ENCODE data around the gene CRIP2. TPM values are rescaled to one million over a fixed set of nuclear protein-coding genes. Genes with fewer than 3 reads are reported as not detected.
A peak's percentile ranks its signal among the peaks of the same experiment; 100 is the strongest.

Gene CRIP2
- total RNA-seq, 1 experiment from 2014 or later: 1.5 TPM

DNA sequence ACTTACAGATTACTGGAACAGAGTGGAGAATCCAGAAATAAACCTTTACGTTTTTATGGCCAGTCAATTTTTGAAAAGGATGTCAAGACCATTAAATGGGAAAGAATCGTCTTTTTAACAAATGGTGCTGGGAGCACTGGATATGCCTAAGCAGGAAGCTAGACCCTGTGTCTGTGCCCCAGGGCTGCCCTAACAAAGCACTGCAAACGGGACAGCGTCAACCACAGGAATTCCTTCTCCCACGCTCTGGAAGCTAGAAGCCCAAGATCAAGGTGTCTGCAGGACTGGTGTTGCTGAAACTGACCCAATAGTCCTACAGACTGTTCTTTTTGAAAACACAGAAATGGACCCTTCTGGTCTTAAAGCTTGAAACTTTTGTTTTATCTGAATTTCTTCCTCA lies 42.5 kb downstream of the CRIP2 start:
- H3K27me3 Mint-ChIP-seq (ENCODE audit: insufficient read depth, unreplicated experiment): peaks cover 12% of the 10 kb centered on the region
- Histone ChIP-seq H3K27me3 (replicated peaks; ENCODE audit: control insufficient read depth, insufficient read depth, low read length) (no peaks in the 10 kb centered on the region), H3K4me1 (no peaks in the 10 kb centered on the region), H3K36me3 (ENCODE audit: control insufficient read depth, insufficient read depth, low read length) (no peaks in the 10 kb centered on the region), H3K4me3 (ENCODE audit: low read depth, low read length) (no peak overlapping the region), H3K9me3 (no peaks in the 10 kb centered on the region)
- no peak overlapping the region for H3K27ac Mint-ChIP-seq (ENCODE audit: unreplicated experiment)
- no TSS peak for BruUV-seq (replicated peaks)
- H3K36me3 Mint-ChIP-seq (ENCODE audit: insufficient read depth, unreplicated experiment): no peaks in the 10 kb centered on the region
- no peak overlapping the region for H3K4me3 Mint-ChIP-seq (ENCODE audit: unreplicated experiment)
- H3K9me3 Mint-ChIP-seq (ENCODE audit: unreplicated experiment): peaks cover 6% of the 10 kb centered on the region
- CTCF ChIA-PET: no interaction called here
- H3K4me1 Mint-ChIP-seq (ENCODE audit: low read depth, unreplicated experiment): no peaks in the 10 kb centered on the region
- TF ChIP-seq, protein P1, sequence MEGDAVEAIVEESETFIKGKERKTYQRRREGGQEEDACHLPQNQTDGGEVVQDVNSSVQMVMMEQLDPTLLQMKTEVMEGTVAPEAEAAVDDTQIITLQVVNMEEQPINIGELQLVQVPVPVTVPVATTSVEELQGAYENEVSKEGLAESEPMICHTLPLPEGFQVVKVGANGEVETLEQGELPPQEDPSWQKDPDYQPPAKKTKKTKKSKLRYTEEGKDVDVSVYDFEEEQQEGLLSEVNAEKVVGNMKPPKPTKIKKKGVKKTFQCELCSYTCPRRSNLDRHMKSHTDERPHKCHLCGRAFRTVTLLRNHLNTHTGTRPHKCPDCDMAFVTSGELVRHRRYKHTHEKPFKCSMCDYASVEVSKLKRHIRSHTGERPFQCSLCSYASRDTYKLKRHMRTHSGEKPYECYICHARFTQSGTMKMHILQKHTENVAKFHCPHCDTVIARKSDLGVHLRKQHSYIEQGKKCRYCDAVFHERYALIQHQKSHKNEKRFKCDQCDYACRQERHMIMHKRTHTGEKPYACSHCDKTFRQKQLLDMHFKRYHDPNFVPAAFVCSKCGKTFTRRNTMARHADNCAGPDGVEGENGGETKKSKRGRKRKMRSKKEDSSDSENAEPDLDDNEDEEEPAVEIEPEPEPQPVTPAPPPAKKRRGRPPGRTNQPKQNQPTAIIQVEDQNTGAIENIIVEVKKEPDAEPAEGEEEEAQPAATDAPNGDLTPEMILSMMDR (IDR thresholded peaks at IDR 0.05; ENCODE audit: insufficient read depth in 1 of 2, low read depth in 1 of 2, low read length in 1 of 2, severe bottlenecking in 1 of 2, unreplicated experiment in 1 of 2): no peak
- no peak for DNase-seq
- POLR2A ChIA-PET: no interaction called here
- intact Hi-C loops (cut with micrococcal nuclease; ENCODE audit: unreplicated experiment): no loop called here

DNA sequence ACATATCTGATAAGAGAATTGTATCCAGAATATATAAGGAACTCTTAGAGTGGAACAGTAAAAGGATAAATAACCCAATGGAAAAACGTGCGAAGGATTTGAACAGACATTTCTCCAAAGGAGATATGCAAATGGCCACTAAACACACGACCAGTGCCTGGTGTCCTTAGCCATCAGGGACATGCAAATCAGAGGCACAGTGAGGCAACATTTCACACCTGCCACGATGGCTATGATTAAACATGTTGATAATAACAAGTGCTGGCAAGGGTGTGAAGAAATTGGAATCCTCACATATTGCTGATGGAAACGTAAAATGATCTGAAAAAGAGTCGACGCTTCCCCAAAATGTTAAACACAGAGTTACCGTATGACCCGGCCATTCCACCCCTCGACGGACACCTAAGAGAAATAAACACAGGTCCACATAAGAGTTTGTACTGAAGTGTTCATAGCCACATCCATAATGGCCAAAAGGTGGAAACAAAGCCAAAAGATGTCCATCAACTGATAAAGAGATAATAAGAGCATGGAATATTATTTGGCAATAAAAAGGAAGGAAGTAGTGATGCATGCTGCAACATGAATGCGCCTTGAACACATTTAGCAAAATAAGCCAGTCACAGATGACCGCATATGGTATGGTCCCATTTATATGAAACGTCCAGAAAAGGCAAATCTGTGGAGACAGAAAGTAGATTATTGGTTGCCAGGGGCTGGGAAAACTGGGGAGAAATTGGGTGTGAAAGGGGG lies 45.5 kb downstream of the CRIP2 start:
- no TSS peak for BruUV-seq (replicated peaks)
- Histone ChIP-seq H3K36me3 (ENCODE audit: control insufficient read depth, insufficient read depth, low read length) (no peaks in the 10 kb centered on the region), H3K27me3 (replicated peaks; ENCODE audit: control insufficient read depth, insufficient read depth, low read length) (no peaks in the 10 kb centered on the region), H3K4me3 (ENCODE audit: low read depth, low read length) (no peak overlapping the region), H3K9me3 (no peaks in the 10 kb centered on the region), H3K4me1 (no peaks in the 10 kb centered on the region)
- TF ChIP-seq, protein P1 (IDR thresholded peaks at IDR 0.05; ENCODE audit: insufficient read depth in 1 of 2, low read depth in 1 of 2, low read length in 1 of 2, severe bottlenecking in 1 of 2, unreplicated experiment in 1 of 2): no peak
- H3K4me3 Mint-ChIP-seq (ENCODE audit: unreplicated experiment): no peak overlapping the region
- no peaks in the 10 kb centered on the region for H3K36me3 Mint-ChIP-seq (ENCODE audit: insufficient read depth, unreplicated experiment)
- DNase-seq: no peak
- H3K9me3 Mint-ChIP-seq (ENCODE audit: unreplicated experiment): peaks cover 6% of the 10 kb centered on the region
- H3K27me3 Mint-ChIP-seq (ENCODE audit: insufficient read depth, unreplicated experiment): peaks cover 18% of the 10 kb centered on the region
- no peaks in the 10 kb centered on the region for H3K4me1 Mint-ChIP-seq (ENCODE audit: low read depth, unreplicated experiment)
- no peak overlapping the region for H3K27ac Mint-ChIP-seq (ENCODE audit: unreplicated experiment)
- CTCF ChIA-PET: interaction anchor here (0.7 to 1.1 kb wide), 2 partner anchors 8 to 12 kb away, joined by 4 to 6 read pairs; no protein-coding TSS in a partner anchor
- intact Hi-C loops (cut with micrococcal nuclease; ENCODE audit: unreplicated experiment): no loop called here
- POLR2A ChIA-PET: no interaction called here

DNA sequence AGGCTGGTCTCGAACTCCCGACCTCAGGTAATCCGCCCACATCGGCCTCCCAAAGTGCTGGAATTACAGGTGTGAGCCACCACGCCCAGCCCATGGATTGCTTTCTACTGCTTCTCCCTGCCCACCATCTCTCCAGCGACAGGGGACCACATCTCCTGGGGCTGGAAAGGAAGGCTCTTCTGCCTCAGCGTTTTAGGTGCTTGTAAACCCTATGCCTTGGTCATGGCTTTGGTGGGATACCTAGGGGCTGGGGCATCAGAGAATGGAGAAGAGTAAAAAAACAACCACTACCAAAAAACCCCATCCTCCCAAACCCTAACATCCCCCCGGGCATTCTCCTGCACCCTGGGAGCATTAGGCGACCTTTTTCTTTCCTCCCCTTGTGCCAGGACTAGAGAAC lies 50.7 kb downstream of the CRIP2 start:
- CTCF ChIA-PET: interaction anchor here (0.6 kb wide), 1 partner anchor 199 kb away, joined by 3 read pairs; no protein-coding TSS in a partner anchor
- intact Hi-C loops (cut with micrococcal nuclease; ENCODE audit: unreplicated experiment): loop anchor here (5.0 kb wide), 1 partner anchor 33 kb away; the partner anchor contains the start of gene TEDC1
- Histone ChIP-seq H3K4me1 (peaks cover 12% of the 10 kb centered on the region), H3K27me3 (replicated peaks; ENCODE audit: control insufficient read depth, insufficient read depth, low read length) (no peaks in the 10 kb centered on the region), H3K36me3 (ENCODE audit: control insufficient read depth, insufficient read depth, low read length) (no peaks in the 10 kb centered on the region), H3K9me3 (no peaks in the 10 kb centered on the region), H3K4me3 (ENCODE audit: low read depth, low read length) (no peak overlapping the region)
- Mint-ChIP-seq H3K36me3 (ENCODE audit: insufficient read depth, unreplicated experiment) (peaks cover 5% of the 10 kb centered on the region), H3K9me3 (ENCODE audit: unreplicated experiment) (no peaks in the 10 kb centered on the region), H3K27me3 (ENCODE audit: insufficient read depth, unreplicated experiment) (peaks cover 11% of the 10 kb centered on the region), H3K4me1 (ENCODE audit: low read depth, unreplicated experiment) (no peaks in the 10 kb centered on the region), H3K4me3 (ENCODE audit: unreplicated experiment) (peak overlapping the region; percentile 57), H3K27ac (ENCODE audit: unreplicated experiment) (no peak overlapping the region)
- BruUV-seq (replicated peaks): no TSS peak
- POLR2A ChIA-PET: no interaction called here
- DNase-seq: no peak
- TF ChIP-seq, protein P1 (IDR thresholded peaks at IDR 0.05; ENCODE audit: insufficient read depth in 1 of 2, low read depth in 1 of 2, low read length in 1 of 2, severe bottlenecking in 1 of 2, unreplicated experiment in 1 of 2): no peak
